HG02763 (cell line): ENCODE measurements around the gene TRIM60.
"Not testable (repeated sequence)": the region's sequence is repeated elsewhere in the genome, so short reads cannot be mapped to it uniquely, and the experiment has no call there.

ENCODE experiments used
- ATAC-seq: cut with Tn5 transposase; IDR thresholded peaks from one replicate; pipeline ENCODE4 v1.9.1; 2021; ENCODE audit warnings: mild to moderate bottlenecking, moderate library complexity; ENCODE audit not compliant: unreplicated experiment

TRIM60 gene

DNA sequence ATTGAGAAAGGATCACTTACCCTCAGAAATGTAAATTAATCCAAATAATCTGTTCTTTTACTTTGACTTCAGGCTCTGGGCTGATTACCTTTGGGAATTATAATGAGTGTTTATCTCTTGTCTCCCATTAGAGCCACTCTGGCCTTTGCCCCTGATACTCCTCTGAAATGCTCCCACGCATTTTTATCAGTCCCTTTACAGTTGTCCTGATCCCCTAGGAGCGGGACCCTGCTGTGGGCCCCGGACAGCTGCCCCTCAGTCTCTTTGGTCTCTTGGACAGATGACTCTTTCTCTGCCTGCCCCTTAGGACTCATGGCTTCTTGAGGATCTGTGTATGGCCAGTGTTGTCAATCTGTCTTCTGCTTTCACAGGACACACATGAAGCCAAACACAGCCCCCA, 20.8 kb downstream of the TRIM60 start:
- ATAC-seq = no peak

DNA sequence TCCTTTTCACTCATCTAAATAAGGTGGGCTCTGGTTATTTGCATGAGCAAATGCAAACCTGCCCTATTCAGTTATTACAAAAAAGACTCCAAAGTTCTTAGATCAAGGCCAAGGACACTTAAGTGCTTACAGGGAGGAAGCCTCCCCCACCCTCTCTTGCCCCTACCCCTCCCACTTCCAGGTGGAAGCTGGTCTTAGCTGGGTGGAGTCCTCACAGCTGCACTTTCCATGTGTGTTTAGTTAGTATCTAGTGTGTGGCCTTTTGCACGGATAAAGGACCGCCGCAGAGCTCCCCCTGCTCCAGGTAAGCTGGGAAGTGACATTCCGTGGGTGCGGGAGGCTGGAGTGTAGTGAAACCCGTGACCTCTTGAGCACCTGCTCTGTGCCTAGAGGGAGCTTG, 21.8 kb downstream of the TRIM60 start, which contains the start of gene TRIM75:
TRIM75 (plus strand) TSS at position 222 of the 400 bp plus-strand sequence. CDS start 5,282 bp downstream, outside the sequence.
- ATAC-seq = no peak

DNA sequence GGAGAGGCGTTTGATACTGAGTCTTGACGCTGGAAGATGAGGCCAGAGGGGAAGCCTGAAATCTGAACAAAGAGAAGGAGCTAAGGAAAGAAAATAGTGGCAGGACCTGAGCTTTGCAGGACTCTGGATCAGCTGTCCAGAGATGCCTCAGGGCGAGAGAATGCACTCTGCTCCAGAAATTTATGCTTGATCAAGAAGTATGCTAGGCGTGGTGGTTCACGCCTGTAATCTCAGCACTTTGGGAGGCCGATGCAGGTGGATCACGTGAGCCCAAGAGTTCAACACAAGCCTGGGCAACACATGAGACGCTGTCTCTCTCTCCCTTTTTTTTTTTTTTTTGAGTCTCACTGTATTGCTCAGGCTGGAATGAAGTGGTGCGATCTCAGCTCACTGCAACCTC, 23.8 kb downstream of the TRIM60 start:
- no peak for ATAC-seq

DNA sequence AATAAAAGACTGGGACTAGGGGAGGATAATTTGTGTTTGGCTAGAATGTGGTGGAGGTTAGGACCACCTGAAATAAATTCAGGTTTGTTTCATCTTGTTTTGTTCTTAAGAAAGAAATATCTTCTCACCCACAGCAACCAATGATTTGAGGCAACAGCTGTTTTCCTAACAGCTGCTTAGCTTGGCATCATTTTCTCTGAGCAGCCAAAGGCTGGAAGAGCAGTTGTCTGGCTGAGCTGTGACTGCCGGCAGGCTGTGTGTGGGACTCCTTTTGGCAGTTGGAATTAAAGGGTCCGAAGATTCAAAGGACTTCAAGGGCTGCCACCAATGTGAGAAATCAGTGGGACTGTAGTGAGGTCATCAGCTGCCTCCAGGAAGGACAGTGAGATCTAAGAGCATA, 26.9 kb downstream of the TRIM60 start:
- no peak for ATAC-seq

DNA sequence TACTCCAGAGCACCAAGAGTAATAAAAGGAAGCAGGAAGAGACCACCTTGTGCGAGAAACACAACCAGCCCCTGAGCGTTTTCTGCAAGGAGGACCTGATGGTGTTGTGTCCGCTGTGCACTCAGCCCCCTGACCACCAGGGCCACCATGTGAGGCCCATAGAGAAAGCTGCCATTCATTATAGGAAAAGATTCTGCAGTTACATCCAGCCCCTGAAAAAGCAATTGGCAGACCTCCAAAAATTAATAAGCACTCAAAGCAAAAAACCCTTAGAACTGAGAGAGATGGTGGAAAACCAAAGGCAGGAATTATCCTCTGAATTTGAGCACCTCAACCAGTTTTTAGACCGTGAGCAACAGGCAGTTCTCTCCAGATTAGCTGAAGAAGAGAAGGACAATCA, 27.6 kb downstream of the TRIM60 start:
- no peak for ATAC-seq

DNA sequence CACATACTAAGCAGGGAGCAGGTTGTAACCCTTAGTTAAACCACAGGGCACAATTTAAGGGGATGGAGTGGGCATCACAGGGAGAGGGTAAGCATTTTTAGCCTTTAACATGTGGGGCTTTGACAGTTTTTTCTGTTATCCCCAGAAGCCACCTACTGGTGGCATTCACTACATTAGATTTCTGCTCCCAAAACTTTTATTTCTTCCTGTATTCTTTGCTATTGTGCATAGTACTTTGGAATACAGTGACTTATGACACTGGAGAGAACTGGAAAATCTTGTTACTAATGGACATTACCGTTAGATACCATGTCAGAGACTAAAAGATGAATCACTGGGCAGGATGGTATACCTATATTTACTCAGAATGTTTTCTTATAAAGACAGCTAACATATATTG, 29.1 kb downstream of the TRIM60 start:
- ATAC-seq = no peak

DNA sequence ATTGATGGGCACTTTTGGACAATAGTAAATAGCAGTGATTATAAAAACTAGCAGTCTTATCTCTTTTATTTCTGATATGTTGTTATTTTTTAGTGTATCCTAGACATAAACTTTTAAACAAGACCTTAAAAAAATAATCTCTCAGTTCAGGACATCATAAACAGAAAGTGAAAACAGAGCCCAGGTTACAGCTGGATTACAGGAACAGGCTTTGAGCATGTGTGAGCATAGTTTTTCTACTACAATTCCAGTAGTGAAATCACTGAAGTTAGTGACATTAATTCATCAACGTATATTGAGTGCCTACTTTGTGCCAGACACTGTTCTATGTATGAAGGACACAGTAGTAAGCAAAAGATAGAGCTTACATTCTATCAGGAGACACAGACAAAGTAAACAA, 38.8 kb downstream of the TRIM60 start:
- no peak for ATAC-seq

DNA sequence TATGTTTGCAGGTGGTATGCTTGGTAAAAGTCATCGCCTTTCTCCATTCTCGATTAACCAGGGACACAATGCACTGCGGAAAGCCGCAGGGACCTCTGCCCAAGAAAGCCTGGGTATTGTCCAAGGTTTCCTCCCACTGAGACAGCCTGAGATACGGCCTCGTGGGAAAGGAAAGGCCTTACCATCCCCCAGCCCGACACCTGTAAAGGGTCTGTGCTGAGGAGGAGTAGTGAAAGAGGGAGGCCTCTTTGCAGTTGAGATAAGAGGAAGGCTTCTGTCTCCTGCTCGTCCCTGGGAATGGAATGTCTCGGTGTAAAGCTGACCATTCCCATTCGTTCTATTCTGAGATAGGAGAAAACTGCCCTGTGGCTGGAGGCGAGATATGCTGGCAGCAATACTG, 41.5 kb downstream of the TRIM60 start:
- ATAC-seq = not testable (repeated sequence)

DNA sequence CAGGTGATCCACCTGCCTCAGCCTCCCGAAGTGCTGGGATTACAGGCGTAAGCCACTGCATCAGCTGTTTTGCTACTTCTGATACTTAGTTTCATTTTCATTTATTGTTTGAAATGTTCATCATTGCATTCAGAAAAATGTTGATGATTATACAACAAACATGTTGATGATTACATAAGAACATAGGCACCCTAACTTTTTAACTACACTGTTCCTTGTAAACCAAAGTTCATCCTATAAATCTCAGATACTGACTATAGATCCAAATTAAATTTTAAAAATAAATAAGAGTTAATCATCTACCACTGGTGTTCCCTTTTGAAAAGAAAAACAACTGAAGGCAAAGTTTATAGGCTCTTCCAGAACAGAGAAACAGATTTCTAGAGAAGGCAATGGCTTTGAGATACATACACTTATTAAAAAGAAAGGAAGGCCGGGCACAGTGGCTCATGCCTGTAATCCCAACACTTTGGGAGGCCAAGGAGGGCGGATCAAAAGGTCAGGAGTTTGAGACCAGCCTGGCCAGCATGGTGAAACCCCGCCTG, 45.3 kb downstream of the TRIM60 start:
- no peak for ATAC-seq

DNA sequence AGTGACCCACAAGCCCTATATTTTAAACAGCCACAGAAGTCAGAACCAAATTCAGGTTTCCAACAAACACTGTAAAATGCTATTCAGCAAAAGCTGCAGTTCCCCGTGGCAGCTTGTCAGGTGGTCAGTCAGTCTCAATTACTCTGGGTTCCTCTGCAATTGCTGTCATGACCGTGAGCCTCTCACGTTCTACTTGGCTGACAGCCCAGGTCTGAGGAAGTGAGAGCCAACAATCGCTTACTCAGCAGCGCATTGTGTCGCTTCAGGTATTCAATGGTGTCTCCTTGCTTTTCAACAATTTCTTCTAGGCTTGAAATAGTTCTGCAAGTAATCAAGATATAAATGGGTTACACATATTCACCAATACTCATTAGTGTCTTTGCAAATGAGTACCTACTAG, 47.7 kb downstream of the TRIM60 start:
- ATAC-seq = no peak

DNA sequence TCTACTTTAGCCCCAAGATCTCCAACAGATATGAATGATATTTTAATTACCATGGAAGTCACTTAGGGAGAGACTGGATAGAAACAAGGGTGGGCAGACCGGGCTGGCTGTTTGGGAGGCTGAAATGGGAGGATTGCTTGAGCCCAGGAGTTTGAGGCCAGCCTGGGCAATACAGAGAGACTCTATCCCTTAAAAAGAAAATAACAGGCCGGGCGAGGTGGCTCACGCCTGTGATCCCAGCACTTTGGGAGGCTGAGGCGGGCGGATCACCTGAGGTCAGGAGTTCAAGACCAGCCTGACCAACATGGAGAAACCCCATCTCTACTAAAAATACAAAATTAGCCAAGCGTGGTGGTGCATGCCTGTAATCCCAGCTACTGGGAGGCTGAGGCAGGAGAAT, 53.0 kb downstream of the TRIM60 start:
- not testable (repeated sequence) for ATAC-seq

DNA sequence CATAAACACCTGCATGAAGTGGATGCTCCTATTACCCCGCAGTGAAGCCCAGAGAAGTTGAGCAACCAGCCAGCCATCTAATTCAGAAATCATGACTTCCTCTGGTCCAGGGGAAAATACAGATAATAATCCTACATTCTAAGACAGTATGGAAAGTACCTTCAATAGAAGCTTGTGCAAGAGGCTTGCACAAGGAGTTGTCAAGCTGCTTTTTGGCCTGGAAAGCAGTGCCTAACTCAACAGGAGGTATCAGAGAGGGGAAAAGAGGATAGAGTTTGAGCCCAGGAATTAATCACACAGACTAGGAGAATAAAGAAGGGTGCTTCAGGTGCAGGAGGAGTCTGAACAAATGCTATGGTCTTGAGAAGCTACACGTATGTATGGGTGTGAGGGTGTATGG, 54.1 kb downstream of the TRIM60 start:
- no peak for ATAC-seq

DNA sequence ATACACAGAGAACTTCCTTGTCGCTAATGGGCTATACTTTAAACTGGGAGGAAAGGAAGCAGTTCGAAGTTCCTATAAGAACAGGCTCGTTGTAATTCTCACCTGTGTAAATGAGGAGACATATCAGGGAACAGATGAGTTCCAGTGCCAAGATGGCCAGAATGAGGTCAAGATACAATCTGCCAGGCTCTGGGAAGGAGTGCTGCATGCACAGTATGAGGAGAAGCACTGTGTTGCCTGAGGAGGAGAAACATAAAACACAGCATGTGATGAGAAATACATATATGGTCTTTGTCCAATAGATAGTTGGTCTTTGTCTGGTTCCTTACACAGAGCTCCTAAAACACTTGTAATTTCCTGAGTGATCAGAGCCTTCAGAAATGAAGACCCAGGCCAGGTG, 56.6 kb downstream of the TRIM60 start:
- ATAC-seq = no peak
